ENCODE data around the gene SLC8A2.
"Not testable (repeated sequence)": the region's sequence is repeated elsewhere in the genome, so short reads cannot be mapped to it uniquely, and the experiment has no call there.

SLC8A2 gene

DNA sequence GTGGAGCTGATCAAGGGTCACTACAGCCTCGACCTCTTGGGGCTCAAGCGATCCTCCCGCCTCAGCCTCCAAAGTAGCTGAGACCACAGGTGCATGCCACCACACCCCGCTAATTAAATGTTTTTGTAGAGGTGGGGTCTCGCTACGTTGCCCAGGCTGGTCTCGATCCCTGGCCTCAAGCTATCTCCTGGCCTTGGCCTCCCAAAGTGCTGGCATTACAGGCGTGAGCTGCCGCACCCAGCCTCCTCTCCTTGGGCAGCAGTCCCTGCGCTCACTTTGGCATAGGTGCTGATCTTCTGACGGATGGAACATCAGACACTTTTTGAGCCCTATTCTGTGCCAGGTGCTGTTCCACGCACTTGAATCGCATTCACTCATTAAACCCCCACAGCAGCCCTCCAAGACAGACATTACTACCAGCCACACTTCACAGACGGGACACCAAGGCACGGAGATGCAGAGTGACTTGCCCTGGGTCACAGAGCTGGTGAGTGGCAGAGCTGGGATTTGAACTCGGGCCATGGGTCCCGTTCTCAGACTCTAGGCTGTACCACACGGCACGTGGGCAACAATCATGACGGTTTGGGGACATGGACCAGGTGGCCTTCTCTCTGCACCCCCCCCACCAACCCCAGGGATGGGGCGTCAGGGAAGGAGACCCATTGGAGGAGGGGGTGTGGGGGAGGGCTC is 55.6 kb downstream of the SLC8A2 start:
- no peak for DNase-seq (ENCODE audit: extremely low read depth in 1 of 2, low read depth in 1 of 2)

DNA sequence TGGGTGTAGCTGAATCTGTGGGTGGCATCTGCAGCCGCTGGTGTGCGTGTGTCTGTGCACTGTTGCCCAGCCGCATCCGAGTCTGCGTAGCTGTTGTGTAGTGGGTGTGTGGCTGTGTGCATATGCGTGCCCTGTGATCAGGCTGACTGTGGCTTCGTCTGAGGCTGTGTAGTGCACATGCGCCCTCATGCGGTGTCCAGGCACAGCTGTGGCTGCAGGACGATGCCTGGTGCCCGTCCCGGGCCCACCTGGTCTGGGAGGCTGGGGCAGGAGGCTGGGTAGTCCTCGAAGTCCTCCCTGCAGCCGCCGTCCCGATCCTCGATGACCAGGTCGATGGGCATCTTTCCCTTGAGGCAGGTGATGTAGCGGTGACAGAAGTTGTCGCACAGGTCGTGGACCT is 57.2 kb downstream of the SLC8A2 start:
- no peak for DNase-seq (ENCODE audit: extremely low read depth in 1 of 2, low read depth in 1 of 2)

DNA sequence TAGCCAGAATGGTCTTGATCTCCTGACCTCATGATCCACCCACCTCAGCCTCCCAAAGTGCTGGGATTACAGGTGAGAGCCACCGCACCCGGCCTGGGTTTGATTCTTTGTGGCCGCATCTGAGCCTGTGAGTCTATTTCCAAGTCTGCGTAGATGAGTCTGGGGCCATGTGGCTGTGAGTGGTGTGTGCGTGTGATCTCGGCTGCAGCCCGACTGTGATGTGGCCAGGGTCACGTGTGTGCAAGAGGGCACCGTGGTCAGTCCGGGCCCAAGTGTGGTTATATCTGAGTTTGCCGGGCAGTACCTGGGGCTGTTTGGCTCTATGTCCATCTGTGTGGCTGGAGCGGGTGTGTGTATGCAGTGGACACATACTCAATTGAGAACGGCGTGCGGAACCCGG is 57.8 kb downstream of the SLC8A2 start:
- no peak for DNase-seq (ENCODE audit: extremely low read depth in 1 of 2, low read depth in 1 of 2)

DNA sequence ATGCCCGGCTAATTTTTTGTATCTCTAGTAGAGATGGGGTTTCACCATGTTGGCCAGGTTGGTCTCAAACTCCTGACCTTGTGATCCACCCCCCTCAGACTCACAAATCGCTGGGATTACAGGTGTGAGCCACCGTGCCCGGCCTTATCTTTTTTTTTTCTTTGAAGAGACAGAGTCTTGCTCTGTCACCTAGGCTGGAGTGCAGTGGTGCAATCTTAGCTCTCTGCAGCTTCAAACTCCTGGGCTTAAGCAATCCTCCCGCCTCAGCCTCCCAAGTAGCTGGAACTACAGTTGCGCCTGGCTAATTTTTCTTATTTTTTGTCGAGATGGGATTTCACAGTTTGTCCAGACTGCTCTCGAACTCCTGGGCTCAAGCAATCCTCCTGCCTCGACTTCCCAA is 60.0 kb downstream of the SLC8A2 start:
- not testable (repeated sequence) for DNase-seq (ENCODE audit: extremely low read depth in 1 of 2, low read depth in 1 of 2)

DNA sequence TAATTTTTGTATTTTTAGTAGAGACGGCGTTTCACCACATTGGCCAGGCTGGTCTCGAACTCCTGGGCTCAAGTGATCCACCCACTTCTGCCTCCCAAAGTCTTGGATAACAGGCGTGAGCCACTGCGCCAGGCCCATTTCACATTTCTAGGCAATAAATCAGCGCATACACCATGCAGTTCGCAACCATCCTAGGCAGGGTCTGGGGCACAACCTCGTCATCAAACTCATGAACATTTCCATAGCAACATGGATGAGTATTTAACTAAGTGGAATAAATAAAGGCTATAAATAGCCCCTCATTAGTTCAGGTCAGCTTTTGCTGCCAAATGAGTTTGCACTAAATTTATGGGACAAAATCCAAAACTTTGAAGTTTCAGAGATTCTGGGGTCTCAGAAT is 60.6 kb downstream of the SLC8A2 start:
- DNase-seq (ENCODE audit: extremely low read depth in 1 of 2, low read depth in 1 of 2), result no peak

DNA sequence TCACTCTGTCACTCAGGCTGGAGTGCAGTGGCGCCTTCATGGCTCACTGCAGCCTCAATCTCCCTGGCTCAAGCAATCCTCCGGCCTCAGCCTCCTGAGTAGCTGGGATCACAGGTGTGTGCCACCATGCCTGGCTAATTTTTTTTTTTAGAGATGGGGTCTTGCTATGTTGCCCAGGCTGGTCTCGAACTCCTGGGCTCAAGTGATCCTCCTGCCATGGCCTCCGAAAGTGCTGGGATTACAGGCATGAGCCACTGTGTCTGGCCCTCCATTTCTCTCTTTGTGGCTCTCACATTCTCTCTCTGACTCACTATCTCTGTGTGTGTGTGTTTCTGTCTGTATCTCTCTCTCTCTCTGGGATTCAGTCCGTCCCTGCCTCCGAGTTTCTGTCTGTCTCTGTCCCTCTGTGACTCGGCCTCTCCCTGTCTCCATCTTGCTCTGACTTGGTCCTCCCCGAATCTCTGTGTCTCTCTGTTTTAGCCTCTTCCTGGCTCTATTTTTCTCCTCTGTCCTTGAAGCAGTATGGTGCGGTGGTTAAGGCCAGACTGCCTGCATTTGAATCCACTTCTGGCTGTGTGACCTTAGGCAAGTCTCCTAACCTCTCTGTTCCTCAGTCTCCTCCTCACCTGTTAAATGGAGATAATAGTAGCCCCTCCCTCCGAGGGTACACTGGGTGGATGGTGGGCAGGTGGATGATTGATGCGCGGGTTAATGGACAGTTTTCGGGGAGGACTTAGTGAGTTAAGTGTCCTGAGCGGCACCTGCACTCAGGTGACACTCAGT is 63.3 kb downstream of the SLC8A2 start:
- no peak for DNase-seq (ENCODE audit: extremely low read depth in 1 of 2, low read depth in 1 of 2)

DNA sequence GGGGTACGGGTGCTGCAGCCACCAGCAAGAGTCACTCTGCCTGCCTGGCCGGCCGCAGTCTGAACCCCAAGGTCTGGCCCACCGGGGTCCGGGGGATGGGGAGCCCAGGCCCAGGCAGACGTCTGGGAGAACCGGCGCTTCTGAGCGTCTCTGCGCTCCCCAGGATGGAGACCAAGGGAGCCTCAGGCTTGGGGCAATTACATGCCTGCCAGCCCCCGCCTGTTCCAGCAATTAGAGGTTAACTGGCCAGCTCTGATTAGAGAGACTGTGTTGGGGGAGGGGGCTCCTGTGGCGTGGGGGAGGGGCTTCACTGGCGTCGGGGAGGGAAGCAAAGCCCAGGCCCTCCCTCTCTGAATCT is 64.3 kb downstream of the SLC8A2 start:
- no peak for DNase-seq (ENCODE audit: extremely low read depth in 1 of 2, low read depth in 1 of 2)

DNA sequence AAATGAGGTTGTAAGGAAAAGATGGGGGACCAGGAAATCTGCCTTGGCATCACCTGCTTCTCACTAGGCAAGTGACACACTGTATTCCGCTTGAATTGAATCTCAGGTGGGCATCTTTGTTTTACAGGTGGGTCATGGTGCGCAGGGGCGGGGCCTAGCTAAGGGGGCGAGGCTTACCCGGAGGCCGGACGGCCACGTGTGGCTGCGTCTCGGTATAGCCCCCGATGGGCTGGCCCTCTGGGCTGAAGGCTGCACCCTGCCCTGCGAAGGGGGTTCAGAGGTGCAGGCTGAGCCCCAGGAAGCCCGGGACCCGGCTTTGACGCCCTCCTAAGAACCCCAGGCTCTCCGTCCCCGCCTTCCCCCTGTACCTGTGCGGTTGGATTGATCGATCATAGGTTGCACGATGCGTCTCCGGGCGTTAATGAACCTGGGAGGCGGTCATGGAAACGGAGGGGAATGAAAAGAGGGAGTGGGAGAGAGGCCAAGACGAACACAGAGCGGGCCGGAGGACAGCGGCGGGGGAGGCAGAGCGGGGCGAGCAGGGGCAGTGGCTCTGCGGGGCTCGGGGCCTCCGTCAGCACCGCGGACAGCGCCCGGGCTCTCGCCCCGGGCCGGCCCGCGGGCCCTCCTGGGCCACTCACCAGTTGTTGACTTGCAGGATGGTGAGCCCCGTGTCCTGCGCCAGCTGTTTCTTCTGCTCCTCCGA is 64.8 kb downstream of the SLC8A2 start:
- no peak for DNase-seq (ENCODE audit: extremely low read depth in 1 of 2, low read depth in 1 of 2)

DNA sequence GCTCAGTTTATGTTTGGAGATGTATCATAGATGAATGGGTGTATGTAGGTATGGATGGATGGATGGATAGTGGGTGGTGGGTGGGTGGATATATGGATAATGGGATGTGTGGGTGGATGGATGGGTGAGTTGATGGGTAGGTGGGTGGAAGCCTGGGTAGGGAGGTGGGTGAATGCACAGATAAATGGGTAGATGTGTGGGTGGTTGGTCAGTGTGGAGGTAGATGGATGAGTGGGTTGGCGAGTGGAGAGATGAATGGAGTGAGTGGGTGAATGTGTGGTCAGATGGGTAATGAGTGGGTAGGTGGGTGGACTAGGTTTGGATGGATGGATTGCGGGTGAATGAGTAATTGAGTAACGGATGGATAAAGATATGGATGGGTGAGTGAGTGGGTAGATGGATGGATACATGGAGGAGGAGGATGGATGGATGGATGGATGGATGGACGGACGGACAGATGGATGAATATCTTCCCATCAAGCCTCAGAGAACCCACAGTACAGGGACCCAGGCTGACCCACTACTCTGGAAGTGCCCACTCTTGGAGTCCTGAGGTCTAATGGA is 65.8 kb downstream of the SLC8A2 start:
- DNase-seq (ENCODE audit: extremely low read depth in 1 of 2, low read depth in 1 of 2), result no peak

DNA sequence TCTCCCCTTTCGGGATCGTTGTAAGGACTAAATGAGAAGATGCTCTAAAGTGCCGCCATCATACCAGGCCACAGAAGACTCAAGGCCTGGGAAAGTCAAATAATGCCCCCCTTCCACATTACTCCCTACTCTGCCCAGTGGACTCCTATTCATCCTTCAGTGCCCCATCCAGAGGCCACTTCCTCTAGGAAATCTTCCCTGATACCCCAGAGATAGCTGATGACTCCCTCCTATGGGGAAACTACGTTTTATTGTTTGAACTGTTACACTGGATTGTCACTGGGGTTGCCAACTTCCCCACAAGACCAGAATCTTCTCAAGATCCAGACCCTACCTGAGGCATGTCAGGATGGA is 66.5 kb downstream of the SLC8A2 start:
- DNase-seq (ENCODE audit: extremely low read depth in 1 of 2, low read depth in 1 of 2), result no peak

DNA sequence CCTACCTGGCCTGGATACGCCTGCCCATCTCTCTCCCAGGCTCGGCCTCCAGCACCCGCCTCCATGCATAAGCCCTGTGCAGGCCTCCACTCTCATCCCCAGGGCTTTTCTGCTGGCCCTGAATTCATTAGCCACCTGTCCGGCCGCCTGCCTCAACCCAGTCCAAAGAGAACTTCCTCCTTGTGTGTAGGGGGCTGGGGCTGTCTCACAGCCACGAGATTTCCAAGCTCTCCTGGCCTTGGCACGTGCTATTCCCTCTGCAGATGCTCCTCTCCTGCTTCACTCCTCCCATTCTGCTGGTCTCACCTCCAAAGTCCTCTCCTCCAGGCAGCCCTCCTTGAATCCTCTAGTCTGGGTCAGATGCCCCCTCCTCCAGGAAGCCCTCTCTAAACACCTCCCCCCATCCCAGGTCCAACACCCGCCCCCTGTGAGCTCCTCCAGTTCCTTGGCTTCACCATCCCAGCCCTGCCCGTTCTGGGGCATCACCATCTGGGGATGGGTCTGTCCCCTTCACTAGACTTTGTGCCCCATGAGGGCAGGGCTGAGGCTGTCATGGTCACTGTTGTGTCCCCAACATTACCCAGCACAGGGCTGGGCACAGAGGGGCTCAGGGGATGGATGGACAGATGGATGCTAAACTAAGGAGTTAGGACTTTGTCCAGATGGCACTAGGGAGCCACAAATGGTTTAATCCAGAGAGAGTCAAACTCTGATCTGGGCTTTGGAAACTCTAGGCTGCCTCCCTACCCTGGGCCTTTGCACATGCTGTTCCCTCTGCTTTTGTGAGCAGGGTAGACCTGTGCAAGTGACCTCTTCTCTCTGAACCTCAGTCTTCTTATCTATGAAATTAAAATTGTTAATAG is 67.1 kb downstream of the SLC8A2 start:
- DNase-seq (ENCODE audit: extremely low read depth in 1 of 2, low read depth in 1 of 2), result no peak

DNA sequence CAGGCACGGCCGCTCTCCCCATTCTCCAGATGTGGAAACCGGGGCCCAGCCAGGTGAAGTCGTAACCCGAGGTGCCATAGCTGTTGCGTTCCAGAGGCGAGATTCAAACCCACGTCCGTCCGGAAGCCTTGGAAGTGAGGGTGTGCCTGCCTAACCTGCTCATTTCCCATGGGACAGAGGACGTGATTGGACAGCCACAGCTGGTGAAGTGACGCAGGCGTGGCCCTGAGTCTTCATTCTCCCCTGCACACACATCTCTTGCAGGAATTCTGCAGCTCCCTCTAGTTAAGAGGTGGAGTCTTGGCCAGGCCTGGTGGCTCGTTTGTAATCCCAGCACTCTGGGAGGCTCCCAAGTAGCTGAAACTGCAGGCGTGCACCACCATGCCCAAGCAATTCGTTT is 69.2 kb downstream of the SLC8A2 start:
- no peak for DNase-seq (ENCODE audit: extremely low read depth in 1 of 2, low read depth in 1 of 2)

DNA sequence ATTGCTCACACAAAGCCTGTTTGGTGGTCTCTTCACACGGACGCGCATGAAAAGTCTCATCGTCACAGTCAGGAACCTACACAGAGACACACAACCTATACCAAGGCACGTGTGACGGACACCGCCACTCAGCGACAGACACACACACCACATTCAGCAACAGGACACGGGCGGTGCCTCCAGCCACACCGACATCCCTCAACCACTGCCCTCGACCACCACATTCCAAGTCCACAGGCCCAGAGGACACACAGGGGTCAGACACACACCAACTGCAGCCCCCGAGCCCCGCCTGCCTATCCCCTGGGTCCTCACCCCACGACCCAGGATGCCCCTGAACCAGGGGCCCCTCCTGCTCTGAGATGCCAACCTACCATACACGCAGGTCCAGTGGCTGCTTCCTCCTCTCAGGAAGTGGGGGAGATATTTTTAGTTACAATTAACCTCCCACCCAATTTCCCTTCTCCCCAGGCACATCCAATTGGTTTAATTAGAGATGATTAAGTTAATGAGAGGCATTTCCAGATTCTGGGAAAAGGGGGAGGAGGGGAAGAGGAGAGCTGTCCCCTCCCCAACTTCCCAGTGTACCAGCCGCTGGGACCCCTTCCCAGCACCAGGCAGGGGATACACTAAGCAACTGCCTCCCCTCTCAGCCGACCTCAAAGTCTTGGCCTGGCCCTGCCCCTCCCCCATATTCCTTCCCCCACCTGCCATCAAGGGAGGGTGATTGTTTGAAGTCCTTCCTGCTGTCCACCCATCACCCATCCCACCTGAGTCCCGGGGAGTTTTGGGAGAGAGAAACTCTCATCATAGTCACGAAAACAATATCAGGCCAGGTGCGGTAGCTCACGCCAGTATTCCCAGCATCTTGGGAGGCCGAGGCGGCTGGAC is 72.7 kb downstream of the SLC8A2 start:
- DNase-seq (ENCODE audit: extremely low read depth in 1 of 2, low read depth in 1 of 2), result no peak

DNA sequence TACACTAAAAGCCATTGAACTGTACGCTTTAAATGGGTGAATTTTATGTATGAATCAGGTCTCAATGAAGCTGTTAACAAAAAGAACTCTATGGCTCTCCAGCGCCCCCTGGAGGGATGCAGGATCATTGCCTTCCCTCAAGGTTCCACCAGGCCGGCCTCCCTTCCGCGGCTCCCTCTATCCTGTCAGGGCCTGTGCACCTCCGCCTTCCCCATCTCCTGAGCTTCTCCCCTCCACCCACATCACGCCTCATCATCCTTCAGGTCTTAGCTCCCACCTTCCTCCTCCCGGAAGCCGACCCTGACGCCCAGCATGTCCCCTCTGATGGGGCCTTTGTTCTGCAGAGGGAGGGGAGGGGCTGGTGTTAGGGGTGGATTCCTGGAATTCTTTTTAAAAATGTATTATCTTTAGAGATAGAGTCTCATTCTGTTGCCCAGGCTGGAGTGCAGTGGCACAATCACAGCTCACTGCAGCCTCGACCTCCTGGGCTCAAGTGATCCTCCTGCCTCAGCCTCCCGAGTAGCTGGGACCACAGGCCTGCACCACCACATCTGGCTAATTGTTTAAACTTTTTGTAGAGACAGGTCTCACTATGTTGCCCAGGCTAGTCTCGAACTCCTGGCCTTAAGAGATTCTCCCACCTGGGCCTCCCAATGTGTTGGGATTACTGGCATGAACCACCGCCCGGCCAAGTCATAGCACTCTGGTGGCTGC is 80.0 kb downstream of the SLC8A2 start:
- peak; percentile 50 to 62 for DNase-seq (ENCODE audit: extremely low read depth in 1 of 2, low read depth in 1 of 2)

DNA sequence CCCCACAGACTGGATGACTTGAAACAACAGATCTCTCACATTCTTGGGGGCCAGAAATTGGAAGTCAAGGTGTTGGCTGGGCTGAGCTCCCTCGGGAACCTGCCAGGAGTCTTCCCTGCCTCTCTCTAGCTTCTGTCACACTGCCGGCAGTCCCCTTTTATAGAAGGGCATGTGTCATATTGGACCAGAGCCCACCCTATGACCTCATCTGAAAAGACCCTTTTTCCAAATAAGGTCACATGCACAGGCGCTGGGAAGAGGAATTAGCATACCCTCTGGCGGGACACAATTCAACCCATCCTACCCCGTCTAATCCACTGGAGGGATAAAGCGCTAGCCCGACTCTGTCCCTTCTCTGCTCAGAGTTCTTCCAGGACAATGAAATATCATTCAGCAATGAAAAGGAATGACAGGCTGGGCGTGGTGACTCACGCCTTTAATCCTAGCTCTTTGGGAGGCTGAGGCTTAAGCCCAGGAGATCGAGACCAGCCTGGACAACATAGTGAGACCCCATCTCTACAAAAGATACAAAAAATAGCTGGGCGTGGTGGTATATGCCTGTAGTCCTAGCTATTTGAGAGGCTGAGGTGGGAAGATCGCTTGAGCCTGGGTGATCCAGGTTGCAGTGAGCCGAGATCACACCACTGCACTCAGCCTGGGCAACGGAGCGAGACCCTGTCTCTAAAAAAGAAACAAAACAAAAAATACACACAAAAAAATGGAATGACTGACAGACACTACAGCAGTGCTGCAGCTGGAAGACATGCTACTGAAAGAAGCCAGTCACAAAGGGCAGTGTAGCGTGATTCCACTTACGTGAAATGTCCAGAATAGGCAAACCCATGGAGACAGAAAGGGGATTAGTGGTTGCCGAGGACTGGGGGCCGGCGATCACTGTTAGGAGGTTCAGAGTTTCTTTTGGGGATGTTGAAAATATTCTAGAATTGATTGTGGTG is 80.9 kb downstream of the SLC8A2 start:
- no peak for DNase-seq (ENCODE audit: extremely low read depth in 1 of 2, low read depth in 1 of 2)

DNA sequence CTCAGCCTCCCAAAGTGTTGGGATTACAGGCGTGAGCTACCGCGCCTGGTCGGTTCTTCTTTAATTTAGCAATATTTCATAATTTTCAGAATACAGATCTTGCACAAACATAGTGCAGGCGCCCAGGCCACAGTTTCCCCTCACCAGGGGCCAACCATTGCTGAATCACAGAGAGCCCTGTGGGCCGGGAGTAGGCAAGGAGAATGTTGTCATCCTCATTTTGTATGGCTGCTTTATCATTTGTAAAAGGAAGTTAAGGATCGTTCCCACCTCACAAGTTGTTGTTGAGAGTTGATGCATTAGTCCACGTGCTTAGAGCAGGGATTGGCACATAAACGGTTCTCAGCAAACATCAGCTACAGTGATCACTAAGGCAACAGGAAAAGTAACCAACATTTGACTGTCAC is 82.5 kb downstream of the SLC8A2 start:
- DNase-seq (ENCODE audit: extremely low read depth in 1 of 2, low read depth in 1 of 2), result no peak

DNA sequence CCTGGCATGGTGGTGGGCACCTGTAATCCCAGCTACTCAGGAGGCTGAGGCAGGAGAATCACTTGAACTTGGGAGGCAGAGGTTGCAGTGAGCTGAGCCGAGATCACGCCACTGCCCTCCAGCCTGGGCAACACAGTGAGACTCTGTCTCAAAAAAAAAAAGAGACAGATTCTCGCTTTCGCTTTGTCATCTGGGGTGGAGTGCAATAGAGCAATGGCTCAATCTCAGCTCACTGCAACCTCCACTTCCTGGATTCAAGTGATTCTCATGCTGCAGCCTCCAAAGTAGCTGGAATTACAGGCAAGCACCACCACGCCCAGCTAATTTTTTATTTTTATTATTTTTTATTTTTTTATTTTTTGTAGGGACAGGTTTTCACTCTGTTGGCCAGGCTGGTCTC is 83.0 kb downstream of the SLC8A2 start:
- not testable (repeated sequence) for DNase-seq (ENCODE audit: extremely low read depth in 1 of 2, low read depth in 1 of 2)

DNA sequence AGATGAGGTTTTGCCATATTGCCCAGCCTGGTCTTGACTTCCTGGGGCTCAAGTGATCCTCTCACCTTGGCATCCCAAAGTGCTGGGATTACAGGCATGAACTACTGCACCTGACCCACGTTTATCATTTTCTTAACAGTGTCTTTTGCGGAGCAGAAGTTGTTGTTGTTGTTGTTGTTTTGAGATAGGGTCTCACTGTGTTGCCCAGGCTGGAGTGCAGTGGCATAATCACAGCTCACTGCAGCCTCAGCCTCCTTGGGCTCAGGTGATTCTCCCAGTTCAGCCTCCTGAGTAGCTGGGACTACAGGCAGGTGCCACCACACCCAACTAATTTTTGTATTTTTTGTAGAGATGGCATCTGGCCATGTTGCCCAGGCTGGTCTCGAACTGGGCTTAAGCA is 84.1 kb downstream of the SLC8A2 start:
- not testable (repeated sequence) for DNase-seq (ENCODE audit: extremely low read depth in 1 of 2, low read depth in 1 of 2)
